ENCODE results near the gene METTL1. TPM values are rescaled to one million over a fixed set of nuclear protein-coding genes. Genes with fewer than 3 reads are reported as not detected.
A peak's percentile ranks its signal among the peaks of the same experiment; 100 is the strongest.

Gene METTL1
- total RNA-seq, 2 donors from 2014 or later: 9.3 to 11.6 TPM

DNA sequence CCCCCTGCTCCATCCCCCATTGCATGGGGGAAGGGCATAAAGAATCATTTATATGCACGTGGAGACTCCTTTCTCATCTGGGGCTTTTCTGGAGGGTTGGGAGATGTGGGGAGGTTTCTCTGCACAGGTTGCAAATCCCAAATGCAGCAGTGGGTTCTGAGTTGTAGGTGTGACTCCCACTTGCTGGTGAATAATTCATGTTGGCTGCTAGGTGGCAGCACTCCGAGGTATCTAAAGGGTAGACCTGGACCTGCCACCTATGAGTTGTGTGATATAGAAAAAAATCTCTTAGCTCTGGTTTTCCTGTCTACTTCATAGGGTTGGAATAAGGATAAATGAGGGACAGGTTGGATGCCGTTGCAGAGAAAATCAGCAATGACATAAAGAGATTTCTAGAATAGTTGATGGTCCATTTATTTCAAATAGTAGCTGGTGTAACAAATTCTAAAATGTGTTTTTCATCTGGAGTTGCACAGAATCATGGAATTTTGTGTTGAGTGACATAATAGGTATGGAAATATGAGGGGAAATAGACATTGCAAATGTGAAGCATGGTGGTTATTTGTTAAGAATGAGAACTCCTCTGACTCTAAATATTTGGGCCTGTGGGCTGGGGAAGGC is 12.4 kb downstream of the METTL1 start:
- intact Hi-C loops (cut with DNase I, micrococcal nuclease): no loop called here
- ATAC-seq: peak; percentile 18
- no peak for DNase-seq

DNA sequence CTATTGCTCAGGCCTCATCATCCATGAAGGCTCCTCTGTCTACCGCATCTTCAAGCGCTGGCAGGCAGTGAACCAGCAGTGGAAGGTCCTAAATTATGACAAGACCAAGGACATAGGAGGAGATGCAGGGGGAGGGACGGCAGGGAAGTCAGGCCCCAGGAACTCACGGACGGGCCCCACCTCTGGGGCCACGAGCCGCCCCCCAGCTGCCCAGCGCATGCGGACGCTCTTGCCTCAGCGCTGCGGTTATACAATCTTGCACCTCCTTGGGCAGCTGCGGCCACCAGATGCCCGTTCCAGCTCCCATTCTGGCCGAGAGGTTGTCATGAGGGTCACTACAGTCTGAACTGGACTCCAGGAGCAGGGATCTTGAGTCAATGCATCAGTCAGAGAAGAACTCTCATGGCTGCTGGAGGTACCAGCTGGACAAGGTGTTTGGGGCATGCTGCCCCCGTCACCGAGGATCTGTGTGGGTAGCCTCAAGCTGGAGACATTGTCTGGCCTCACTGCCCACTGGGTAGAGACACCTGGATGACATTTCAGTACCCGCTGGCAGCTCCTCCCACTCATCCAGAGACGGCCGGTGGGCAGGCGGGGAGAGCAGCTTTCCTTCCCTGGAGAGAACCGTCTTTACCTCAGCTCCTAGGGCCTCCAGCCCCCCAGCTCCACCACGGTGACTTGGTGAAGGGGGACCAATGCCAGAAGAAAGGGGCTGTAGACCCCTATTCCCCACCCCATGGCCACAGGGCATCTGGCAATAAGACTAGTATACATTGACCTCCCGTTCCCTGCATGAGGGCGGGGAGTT is 13.1 kb downstream of the METTL1 start:
- DNase-seq (no peak), ATAC-seq (no peak)
- intact Hi-C loops (cut with DNase I, micrococcal nuclease): no loop called here

DNA sequence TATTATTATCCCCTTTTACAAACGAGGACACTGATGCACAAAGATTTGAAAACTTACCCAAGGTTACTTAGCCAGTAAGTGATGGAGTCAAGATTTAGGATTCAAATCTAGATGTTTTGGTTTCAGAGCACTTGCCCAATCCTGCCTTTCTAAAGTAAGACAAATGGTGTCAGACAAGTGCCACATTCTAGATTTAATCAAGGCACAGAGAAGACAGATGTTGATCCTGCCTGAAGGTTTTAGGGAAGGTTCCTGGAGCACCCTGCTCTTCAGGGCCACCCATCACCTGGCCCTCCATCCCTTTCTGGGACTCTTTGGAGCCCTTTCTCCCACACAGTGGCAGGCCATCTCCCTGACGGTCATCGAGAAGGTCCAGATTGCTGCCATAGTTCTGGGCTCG is 14.1 kb downstream of the METTL1 start:
- intact Hi-C loops (cut with DNase I, micrococcal nuclease): no loop called here
- ATAC-seq (no peak), DNase-seq (no peak)

DNA sequence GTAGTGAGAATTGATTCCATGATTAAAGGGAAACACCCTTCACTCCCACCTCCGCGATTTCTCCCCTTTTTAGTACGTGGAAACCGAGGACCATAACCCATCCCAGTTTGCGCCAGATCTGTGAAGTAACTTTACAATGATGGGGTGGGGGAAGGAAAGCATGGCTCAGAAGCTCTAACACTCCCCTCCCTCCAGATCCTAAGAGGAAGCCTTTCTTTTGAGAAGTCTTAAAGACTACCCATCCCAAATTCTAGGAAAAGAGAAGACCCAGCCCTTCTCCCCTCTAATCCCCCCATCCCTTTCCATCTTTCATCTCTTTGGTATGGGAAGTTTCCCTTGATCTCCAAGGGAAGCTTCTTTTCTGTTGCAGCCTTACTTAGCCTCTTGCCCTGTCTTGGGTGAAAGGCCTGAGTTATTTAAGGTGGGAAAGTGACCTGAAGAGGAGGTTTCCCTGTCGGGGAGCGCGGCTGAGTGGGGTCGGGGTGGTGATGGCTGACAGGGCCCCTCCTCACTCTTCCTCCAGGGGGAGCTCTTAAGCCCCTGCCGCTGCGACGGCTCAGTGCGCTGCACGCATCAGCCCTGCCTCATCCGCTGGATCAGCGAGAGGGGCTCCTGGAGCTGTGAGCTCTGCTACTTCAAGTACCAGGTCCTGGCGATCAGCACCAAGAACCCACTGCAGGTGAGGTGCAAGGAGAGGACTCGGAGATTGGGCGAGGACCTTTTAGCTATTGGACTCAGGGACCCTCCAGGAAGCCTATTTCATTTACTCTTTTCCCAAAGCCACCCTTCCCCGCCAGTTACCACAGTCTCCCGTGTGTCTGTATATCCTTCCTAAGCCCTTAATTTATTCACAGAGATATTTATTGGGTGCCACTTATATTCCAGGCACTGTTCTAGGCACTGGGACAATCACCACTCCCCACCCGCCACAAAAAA is 15.2 kb downstream of the METTL1 start:
- no peak for ATAC-seq
- intact Hi-C loops (cut with DNase I, micrococcal nuclease): no loop called here

DNA sequence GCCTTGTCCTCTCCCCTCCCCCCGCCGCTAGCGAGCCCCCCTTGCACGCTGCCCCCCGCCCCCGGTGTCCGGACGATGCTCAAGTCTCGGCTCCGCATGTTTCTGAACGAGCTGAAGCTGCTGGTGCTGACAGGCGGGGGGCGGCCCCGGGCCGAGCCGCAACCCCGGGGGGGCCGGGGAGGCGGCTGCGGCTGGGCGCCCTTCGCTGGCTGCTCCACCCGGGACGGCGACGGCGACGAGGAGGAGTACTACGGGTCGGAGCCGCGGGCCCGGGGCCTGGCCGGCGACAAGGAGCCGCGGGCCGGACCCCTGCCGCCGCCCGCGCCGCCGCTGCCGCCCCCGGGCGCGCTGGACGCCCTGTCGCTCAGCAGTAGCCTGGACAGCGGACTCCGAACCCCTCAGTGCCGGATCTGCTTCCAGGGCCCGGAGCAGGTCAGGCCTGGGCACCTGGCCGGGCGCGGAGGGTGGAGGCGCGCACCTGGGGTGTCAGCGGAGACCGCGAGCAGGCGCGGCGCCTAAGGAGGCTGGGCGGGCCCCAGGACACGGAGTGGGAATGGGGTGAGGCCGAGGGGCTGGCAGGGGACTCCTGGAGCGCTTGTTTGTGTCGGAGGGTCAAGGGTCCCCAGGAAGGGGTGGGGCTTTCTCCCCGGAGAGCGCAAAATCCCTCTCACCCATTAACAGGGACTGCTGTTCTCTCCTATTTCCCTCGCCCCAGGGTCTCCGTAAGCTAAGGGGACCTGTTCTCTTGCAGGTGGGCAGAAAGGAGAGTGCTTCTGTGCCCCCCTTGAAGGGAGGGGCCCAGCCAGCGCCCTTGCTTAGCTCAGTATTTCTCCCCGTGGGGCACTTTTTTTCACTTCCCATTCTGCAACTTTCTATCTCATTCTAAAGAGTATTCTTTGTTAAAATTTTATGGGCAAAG is 16.2 kb downstream of the METTL1 start:
- ATAC-seq: peak; percentile 31
- intact Hi-C loops (cut with DNase I, micrococcal nuclease): no loop called here
- peak; percentile 60 to 75 for DNase-seq

More for the DNA sequence above, 15.2 kb downstream of the METTL1 start:
- DNase-seq: peak in 1 of 2 donors; percentile 69

DNA sequence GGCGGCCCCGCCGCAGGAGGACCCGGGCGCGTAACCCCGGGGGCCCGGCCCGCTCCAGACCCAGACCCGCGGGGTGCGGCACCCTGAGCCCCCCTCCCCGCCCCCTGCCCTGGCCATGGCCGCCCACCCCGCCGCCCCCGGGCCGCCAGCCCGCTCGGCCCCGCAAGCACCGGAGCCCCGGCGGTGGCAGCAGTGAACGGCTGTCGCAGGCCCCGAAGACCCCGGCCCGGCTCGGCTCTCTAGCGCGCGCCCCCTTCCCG is 16.8 kb downstream of the METTL1 start:
- ATAC-seq: no peak
- intact Hi-C loops (cut with DNase I, micrococcal nuclease): no loop called here
- no peak for DNase-seq

DNA sequence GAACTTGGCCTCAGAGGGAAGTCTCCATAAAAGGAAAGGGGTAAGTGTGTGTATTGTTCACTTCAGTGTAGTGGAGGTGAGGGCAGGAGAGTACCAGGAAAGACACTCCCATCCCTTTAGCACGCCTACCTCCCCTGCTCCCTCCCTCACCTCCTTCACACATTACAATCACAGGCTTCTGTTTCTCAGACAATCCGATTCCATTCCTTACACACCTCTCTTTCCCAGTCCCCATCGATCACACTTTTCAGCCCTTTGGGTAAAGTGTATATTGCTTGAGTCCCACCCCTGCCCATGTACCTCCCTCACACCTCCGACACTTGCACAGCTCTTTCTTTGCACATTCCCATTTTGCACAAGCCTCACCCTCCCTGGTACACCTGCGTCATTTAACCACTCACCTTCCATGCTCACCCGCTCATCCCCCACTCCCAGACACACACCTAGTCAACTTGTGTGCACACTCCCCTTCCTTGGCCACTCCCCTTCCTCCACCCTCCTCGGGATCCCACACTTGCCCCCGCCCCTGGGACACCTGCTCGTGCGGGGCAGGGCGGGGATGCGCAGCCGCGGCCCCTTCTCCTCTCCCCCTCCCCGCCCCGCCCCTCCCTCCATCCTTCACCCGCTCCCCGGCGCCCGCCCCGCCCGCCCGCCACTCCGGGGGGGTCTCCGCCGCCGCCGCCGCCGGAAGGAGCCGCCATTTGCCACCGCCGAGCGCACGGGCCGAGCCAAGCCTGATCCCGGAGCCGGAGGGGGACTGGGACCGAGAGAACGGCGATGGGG is 17.3 kb downstream of the METTL1 start, which contains the start of gene MARCHF9:
Gene MARCHF9, plus strand, starts transcription at position 693 of the 783 bp plus-strand sequence. CDS start 426 bp downstream, outside the sequence.
- intact Hi-C loops (cut with DNase I, micrococcal nuclease): no loop called here
- DNase-seq: peak; percentile 89 to 95
- peak; percentile 59 for ATAC-seq

DNA sequence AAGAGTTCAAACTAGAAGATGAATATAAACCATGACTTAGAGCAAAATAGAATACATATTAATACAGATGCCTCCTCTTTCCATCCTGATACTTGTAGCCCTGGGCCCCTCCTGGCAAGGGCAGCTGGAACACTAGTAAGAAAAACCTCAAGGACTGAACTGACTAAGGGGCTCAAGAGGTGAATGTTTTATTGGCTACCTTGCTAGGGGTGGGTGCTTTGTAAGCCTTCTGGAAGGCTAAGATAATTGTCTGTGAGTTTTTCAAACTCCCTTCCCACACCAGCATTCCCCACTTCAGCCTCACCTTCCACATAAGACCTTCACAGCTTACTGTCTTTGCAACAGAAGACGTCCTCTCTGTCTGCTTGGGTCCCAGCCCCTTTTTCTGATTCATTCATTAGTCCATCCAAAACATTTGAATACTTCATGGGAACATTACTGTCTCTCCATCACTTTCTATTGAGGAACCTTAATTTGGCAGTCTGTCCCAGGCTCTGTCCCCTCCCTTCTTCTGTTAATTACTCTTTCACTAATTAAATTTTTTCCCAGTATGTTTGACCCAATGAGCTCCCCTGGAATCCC is 18.1 kb downstream of the METTL1 start:
- intact Hi-C loops (cut with DNase I, micrococcal nuclease): no loop called here

DNA sequence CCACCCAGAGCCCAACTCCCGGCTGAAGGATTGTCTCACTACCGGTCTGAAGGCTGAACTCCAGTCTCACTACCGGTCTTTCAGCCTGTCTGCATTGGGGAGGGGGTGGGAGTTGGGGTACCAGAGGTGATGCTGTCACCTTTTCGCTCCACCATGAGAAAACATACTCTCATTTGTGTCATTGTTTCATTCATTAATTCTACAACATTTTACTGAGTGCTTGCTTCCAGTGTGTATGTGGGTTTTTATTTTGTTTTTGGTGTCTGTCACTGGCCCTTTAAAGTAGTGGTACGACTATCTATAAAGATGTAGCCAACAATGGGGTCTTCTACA is 19.3 kb downstream of the METTL1 start:
- intact Hi-C loops (cut with DNase I, micrococcal nuclease): no loop called here
- no peak for ATAC-seq
- DNase-seq: no peak

More for the DNA sequence above, 18.1 kb downstream of the METTL1 start:
- ATAC-seq: no peak
- DNase-seq: no peak

DNA sequence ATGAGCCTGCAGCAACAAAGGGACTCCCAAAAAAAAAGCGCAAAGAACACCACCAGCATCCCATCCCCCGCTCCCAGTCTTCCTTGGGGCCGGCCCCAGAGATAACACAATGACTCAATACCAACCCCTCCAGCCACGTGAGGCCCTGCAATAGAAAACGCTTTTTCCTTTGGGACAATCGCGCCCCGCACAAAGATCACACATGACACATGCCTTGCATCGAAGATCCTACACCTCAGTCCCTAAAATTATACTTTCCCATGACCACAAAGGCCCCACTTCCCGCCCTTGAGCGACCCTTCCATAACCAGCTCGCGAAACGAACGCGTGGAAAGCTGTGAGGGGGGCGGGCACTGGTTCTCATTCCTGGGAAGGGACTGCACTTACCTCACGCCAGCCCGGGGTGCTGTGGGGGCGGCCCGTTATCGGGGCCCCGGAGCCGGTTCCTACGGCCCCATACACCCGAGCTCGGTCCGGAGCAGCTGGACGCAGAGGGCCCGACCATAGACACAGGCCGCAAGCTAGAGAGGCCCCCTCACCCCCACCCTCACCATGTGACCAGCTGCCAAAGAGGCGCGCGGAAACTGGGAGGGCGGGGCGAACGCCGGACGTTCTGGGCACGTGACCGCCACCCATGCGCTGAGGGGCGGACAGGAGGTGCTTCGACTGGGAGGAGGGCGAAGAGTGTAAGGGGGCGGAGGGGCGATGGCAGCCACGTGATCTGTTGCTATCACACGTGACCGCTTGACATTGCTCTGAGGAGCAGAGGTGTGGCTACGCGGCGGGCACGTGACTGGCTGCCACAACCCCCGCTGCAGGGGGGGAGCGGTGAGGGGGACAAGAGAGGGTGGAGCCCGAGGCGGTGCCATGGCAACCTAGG is 19.9 kb downstream of the METTL1 start, which contains the start of gene CDK4:
Gene CDK4, minus strand, starts transcription at position 523 of the 880 bp plus-strand sequence. CDS start 593 bp downstream, outside the sequence.
- peak; percentile 99 to 100 for DNase-seq
- peak; percentile 73 for ATAC-seq
- intact Hi-C loops (cut with DNase I, micrococcal nuclease): no loop called here

DNA sequence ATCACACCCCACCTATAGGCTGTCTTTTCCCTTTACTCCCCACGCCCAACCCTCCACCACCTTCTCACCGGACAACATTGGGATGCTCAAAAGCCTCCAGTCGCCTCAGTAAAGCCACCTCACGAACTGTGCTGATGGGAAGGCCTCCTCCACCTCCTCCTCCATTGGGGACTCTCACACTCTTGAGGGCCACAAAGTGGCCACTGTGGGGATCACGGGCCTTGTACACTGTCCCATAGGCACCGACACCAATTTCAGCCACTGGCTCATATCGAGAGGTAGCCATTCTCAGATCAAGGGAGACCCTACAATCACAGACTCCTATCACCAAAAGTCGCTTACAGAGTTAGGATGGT is 20.5 kb downstream of the METTL1 start:
- intact Hi-C loops (cut with DNase I, micrococcal nuclease): no loop called here
- ATAC-seq (no peak), DNase-seq (no peak)

DNA sequence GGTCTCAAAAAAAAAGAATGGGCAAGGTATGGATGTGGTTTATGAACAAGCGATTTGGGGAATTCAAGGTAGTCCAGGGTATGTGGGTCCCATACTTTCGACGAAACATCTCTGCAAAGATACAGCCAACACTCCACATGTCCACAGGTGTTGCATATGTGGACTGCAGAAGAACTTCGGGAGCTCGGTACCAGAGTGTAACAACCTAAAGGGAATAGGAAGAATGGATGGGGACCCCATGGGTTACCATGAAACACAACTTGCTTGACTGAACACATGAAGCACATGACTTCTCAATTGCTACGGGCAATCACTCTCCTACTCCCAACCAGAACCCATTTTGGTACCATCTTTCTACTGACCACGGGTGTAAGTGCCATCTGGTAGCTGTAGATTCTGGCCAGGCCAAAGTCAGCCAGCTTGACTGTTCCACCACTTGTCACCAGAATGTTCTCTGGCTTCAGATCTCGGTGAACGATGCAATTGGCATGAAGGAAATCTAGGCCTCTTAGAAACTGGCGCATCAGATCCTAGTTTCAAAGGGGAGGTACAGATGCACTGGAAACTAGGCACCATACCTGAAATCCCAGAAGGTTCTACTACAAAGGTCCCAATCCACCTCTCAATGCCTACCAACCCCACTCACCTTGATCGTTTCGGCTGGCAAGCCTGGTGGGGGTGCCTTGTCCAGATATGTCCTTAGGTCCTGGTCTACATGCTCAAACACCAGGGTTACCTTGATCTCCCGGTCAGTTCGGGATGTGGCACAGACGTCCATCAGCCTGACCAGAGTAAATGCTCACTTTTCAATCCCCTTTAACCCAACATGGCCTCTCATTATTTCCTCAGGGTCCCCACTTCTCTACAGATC is 21.1 kb downstream of the METTL1 start:
- intact Hi-C loops (cut with DNase I, micrococcal nuclease): no loop called here
- ATAC-seq: no peak
- no peak for DNase-seq

DNA sequence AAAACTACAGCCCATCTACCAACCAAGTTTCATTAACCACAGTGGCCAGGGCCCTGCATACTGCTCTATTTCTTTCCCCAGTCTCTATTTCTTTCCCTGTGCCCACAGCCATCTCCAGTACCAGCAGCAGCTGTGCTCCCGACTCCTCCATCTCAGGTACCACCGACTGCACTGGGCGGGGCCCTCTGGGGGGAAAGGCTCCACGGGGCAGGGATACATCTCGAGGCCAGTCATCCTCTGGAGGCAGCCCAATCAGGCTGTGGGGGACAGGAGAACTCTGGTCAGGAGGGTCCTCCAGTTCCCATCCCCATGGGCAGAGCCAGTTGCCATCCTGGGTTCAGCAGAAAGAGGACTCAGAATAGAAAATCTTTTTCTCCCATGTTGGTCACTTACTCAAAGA is 22.8 kb downstream of the METTL1 start:
- intact Hi-C loops (cut with DNase I, micrococcal nuclease): no loop called here
- no peak for DNase-seq
- no peak for ATAC-seq

DNA sequence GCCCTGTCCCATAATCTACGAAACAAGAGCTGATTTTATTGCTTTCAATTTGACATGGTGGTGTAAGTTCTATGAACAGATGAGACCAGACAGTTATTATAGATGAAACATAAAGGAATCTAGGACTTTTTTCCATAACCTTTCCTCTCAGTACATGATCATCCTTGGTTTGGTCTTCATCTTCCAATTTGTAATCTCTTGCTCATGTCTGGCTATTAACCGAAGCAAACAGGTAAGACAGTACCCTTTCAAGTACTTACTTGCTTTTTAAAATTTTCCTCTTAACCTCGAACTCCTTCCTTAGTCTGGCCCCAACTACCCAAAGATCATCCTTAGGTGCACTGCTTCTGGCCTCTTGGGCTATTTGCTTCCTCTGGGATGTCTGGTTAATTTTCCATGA is 25.9 kb downstream of the METTL1 start:
- DNase-seq: no peak
- intact Hi-C loops (cut with DNase I, micrococcal nuclease): no loop called here
- no peak for ATAC-seq

DNA sequence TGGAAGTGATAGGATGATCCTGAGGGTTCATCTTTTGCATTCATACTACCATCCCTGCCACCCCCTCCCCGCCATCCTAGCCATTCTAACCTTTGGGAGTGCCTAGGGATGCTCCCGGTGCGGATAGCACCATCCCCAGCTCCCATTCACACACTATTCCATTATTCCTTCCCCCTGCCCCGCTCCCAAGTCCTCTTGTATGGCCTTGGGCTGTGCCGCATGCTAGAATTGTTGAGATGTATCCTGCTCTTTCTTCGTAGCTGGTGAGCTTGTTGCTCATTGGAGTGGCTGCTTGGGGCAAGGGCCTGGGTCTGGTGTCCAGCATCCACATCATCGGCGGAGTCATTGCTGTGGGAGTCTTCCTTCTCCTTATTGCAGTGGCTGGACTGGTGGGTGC is 26.4 kb downstream of the METTL1 start:
- no peak for DNase-seq
- intact Hi-C loops (cut with DNase I, micrococcal nuclease): no loop called here
- ATAC-seq: peak; percentile 8

Data from left colon (tissue), 2 donors.